Liver (tissue), 9 donors: Measurements from ENCODE around the gene WDR37. TPM values are rescaled to one million over a fixed set of nuclear protein-coding genes. Genes with fewer than 3 reads are reported as not detected.
A peak's percentile ranks its signal among the peaks of the same experiment; 100 is the strongest.

Experiments
- DNase-seq: peaks from one replicate; pipeline ENCODE4 v3.0.0-alpha.2; 2017; ENCODE audit warnings: low spot score
- H3K27ac ChIP-seq, 2 donors: one replicate each; pipeline ENCODE4 v1.7.0; 2013; ENCODE audit warnings: inconsistent platforms in 2 of 2, low read length in 2 of 2, control low read depth in 1 of 2, low read depth in 1 of 2, mild to moderate bottlenecking in 1 of 2
- H3K27me3 ChIP-seq, 4 donors: one replicate each; pipeline versions ENCODE4 v1.6.1 to v1.7.0; 2013; ENCODE audit warnings: low read length in 3 of 4, inconsistent platforms in 1 of 4, mild to moderate bottlenecking in 1 of 4, moderate library complexity in 1 of 4; ENCODE audit not compliant: control insufficient read depth in 4 of 4, insufficient read depth in 4 of 4
- H3K36me3 ChIP-seq, 4 donors: one replicate each; pipeline versions ENCODE4 v1.6.1 to v1.7.0; 2013; ENCODE audit warnings: low read length in 3 of 4, mild to moderate bottlenecking in 3 of 4, low read depth in 1 of 4, moderate library complexity in 1 of 4; ENCODE audit not compliant: control insufficient read depth in 4 of 4, insufficient read depth in 3 of 4
- H3K4me1 ChIP-seq, 4 donors: one replicate each; pipeline versions ENCODE4 v1.6.1 to v1.7.0; 2013; ENCODE audit warnings: low read length in 3 of 4, mild to moderate bottlenecking in 3 of 4, moderate library complexity in 1 of 4; ENCODE audit not compliant: control insufficient read depth in 4 of 4, insufficient read depth in 4 of 4
- H3K4me3 ChIP-seq, 3 donors: one replicate each; pipeline versions ENCODE4 v1.6.1 to v1.7.0; 2013; ENCODE audit warnings: low read length in 3 of 3, control low read depth in 1 of 3, low read depth in 1 of 3, mild to moderate bottlenecking in 1 of 3
- H3K9ac ChIP-seq, 2 donors: one replicate each; pipeline ENCODE4 v1.7.0; 2013; ENCODE audit warnings: low read length in 2 of 2, mild to moderate bottlenecking in 2 of 2, moderate library complexity in 2 of 2, control low read depth in 1 of 2, low read depth in 1 of 2
- H3K9me3 ChIP-seq, 4 donors: one replicate each; pipeline versions ENCODE4 v1.6.1 to v1.7.0; 2013; ENCODE audit warnings: low read length in 3 of 4; ENCODE audit not compliant: control insufficient read depth in 4 of 4
- CTCF ChIP-seq: fragments of 150-350 bp; IDR thresholded peaks from 2 replicates; pipeline ENCODE4 v1.5.1; 2017; ENCODE audit warnings: improper control_type of control experiment, low read depth, low read length; ENCODE audit not compliant: missing input control
- EGR1 ChIP-seq, 2 donors: IDR thresholded peaks; 2 replicates each; pipeline ENCODE4 v1.6.1; 2016 to 2018; ENCODE audit warnings: antibody characterized with exemption in 2 of 2, low read depth in 2 of 2
- FOXA1 ChIP-seq: IDR thresholded peaks from 2 replicates; pipeline ENCODE4 v1.6.1; 2016; ENCODE audit warnings: antibody characterized with exemption
- FOXA2 ChIP-seq: IDR thresholded peaks from 2 replicates; pipeline ENCODE4 v1.6.1; 2016; ENCODE audit warnings: antibody characterized with exemption
- GABPA ChIP-seq, 2 donors: IDR thresholded peaks in 1 of 2; conservative IDR thresholded peaks in 1 of 2; 2 replicates each; pipeline ENCODE4 v1.6.1; 2016; ENCODE audit warnings: antibody characterized with exemption in 2 of 2, mild to moderate bottlenecking in 1 of 2, moderate library complexity in 1 of 2
- HNF4A ChIP-seq, 2 donors: conservative IDR thresholded peaks; 2 replicates each; pipeline ENCODE4 v1.6.1; 2016; ENCODE audit warnings: antibody characterized with exemption in 2 of 2, mild to moderate bottlenecking in 2 of 2
- HNF4G ChIP-seq: IDR thresholded peaks from 2 replicates; pipeline ENCODE4 v1.6.1; 2016; ENCODE audit warnings: antibody characterized with exemption
- NR2F2 ChIP-seq: IDR thresholded peaks from 2 replicates; pipeline ENCODE4 v1.6.1; 2016; ENCODE audit warnings: antibody characterized with exemption
- RAD21 ChIP-seq, 2 donors: IDR thresholded peaks; 2 replicates each; pipeline ENCODE4 v1.6.1; 2016; ENCODE audit warnings: antibody characterized with exemption in 2 of 2, mild to moderate bottlenecking in 2 of 2
- REST ChIP-seq: IDR thresholded peaks from 2 replicates; pipeline ENCODE4 v1.6.1; 2016; ENCODE audit warnings: antibody characterized with exemption, mild to moderate bottlenecking
- RXRA ChIP-seq, 2 donors: IDR thresholded peaks; 2 replicates each; pipeline ENCODE4 v1.6.1; 2017 to 2018; ENCODE audit warnings: antibody characterized with exemption in 2 of 2, mild to moderate bottlenecking in 1 of 2
- SP1 ChIP-seq: IDR thresholded peaks from 2 replicates; pipeline ENCODE4 v1.6.1; 2018; ENCODE audit warnings: antibody characterized with exemption, mild to moderate bottlenecking
- TAF1 ChIP-seq: conservative IDR thresholded peaks from 2 replicates; pipeline ENCODE4 v1.6.1; 2016; ENCODE audit warnings: antibody characterized with exemption, mild to moderate bottlenecking
- YY1 ChIP-seq: IDR thresholded peaks from 2 replicates; pipeline ENCODE4 v1.6.1; 2016; ENCODE audit warnings: antibody characterized with exemption, mild to moderate bottlenecking
- ZBTB33 ChIP-seq: IDR thresholded peaks from 2 replicates; pipeline ENCODE4 v1.6.1; 2016; ENCODE audit warnings: antibody characterized with exemption
- WGBS: extraction: QIAGEN DNeasy Blood & Tissue Kit; methylation state at CpG from one replicate; pipeline ENCODE4 v1.1.7; 2013; 5-methylcytosine and 5-hydroxymethylcytosine counted together
- polyA plus RNA-seq, 2 donors: library from polyadenylated mRNA; stranded (reverse) in 1 of 2; unstranded in 1 of 2; fragments of 200-250 nt in 1 of 2; fragments of >200 nt in 1 of 2; fragmentation: Nextera tagmentation in 1 of 2; extraction: Ambion mirVana in 1 of 2; gene quantifications; one replicate each; pipeline versions ENCODE4 v1.2.1 to v1.2.3, GENCODE V29; 2013 to 2015
- total RNA-seq, 2 donors: library from RNA; depleted of rRNA; stranded (reverse); fragments of >200 nt; gene quantifications; one replicate each; pipeline ENCODE4 v1.2.3, GENCODE V29; 2014
- donor health status: healthy.
- donor health status: healthy.
- donor health status: healthy.
- donor health status: healthy.
- donor health status: healthy.

Gene WDR37
- total and polyA plus RNA-seq, 4 donors = 3.6 to 12.1 (median 5.6) TPM

- Histone ChIP-seq H3K27me3 (no peaks in the 10 kb centered on the region), H3K4me3 (no peak overlapping the region), H3K4me1 (peaks cover 0 to 4% (median 0%) of the 10 kb centered on the region in 4 donors), H3K36me3 (no peaks in the 10 kb centered on the region), H3K9ac (no peak overlapping the region), H3K27ac (no peak overlapping the region), H3K9me3 (peaks cover 0 to 8% (median 2%) of the 10 kb centered on the region in 4 donors)
- TF ChIP-seq HNF4A (conservative IDR thresholded peaks at IDR 0.05) = no peak
- no peak for TF ChIP-seq ZBTB33
- TF ChIP-seq CTCF = no peak
- no peak for TF ChIP-seq RXRA (IDR thresholded peaks at IDR 0.05)
- TF ChIP-seq EGR1 (IDR thresholded peaks at IDR 0.05; ENCODE audit: low read depth in 2 of 2) = no peak
- TF ChIP-seq FOXA2 = no peak
- TF ChIP-seq YY1 = no peak
- peak; percentile 23 for DNase-seq
- 88% methylated on average over 17 of the region's 17 CpGs for WGBS
Observed at GRCh38 chr10:1148855-1149605, 92.8 kb downstream of the WDR37 start.

GRCh38 chr10:1149793-1150637, 93.8 kb downstream of the WDR37 start:
- TF ChIP-seq TAF1 (no peak), SP1 (no peak), RXRA (IDR thresholded peaks at IDR 0.05) (no peak), HNF4G (no peak), RAD21 (IDR thresholded peaks at IDR 0.05) (no peak), FOXA1 (no peak), EGR1 (IDR thresholded peaks at IDR 0.05; ENCODE audit: low read depth in 2 of 2) (no peak)
- H3K36me3 ChIP-seq = no peaks in the 10 kb centered on the region

GRCh38 chr10:1150638-1150955, 94.4 kb downstream of the WDR37 start:
- peak; percentile 24 for DNase-seq
- no peaks in the 10 kb centered on the region for H3K36me3 ChIP-seq
- H3K27ac ChIP-seq = no peak overlapping the region
- H3K9ac ChIP-seq = no peak overlapping the region
- peaks cover 0 to 6% (median 2%) of the 10 kb centered on the region in 4 donors for H3K9me3 ChIP-seq
- 87% methylated on average over 13 of the region's 13 CpGs for WGBS
- peaks cover 0 to 4% (median 0%) of the 10 kb centered on the region in 4 donors for H3K4me1 ChIP-seq
- no peak overlapping the region for H3K4me3 ChIP-seq
- H3K27me3 ChIP-seq = no peaks in the 10 kb centered on the region
- no peak for TF ChIP-seq YY1
- no peak for TF ChIP-seq EGR1 (IDR thresholded peaks at IDR 0.05; ENCODE audit: low read depth in 2 of 2)
- no peak for TF ChIP-seq HNF4G
- TF ChIP-seq FOXA1 = no peak
- no peak for TF ChIP-seq HNF4A (conservative IDR thresholded peaks at IDR 0.05)
- TF ChIP-seq RAD21 (IDR thresholded peaks at IDR 0.05) = no peak
- TF ChIP-seq SP1 = no peak
- no peak for TF ChIP-seq GABPA (IDR thresholded peaks at IDR 0.05 in 1 of 2, conservative IDR thresholded peaks at IDR 0.05 in 1 of 2)
- TF ChIP-seq NR2F2 = no peak
- no peak for TF ChIP-seq REST
- no peak for TF ChIP-seq CTCF
- TF ChIP-seq RXRA (IDR thresholded peaks at IDR 0.05) = no peak

More at GRCh38 chr10:1149793-1150637, 93.8 kb downstream of the WDR37 start:
- H3K9ac ChIP-seq = no peak overlapping the region
- H3K9me3 ChIP-seq = peaks cover 0 to 8% (median 2%) of the 10 kb centered on the region in 4 donors
- H3K4me3 ChIP-seq = no peak overlapping the region
- DNase-seq = peak; percentile 33
- H3K27ac ChIP-seq = no peak overlapping the region
- no peaks in the 10 kb centered on the region for H3K27me3 ChIP-seq
- peaks cover 0 to 4% (median 0%) of the 10 kb centered on the region in 4 donors for H3K4me1 ChIP-seq
- 56% methylated on average over 23 of the region's 23 CpGs for WGBS
